HG03159 (cell line): ENCODE data around the gene ZFYVE27.

ENCODE experiments used
- ATAC-seq: cut with Tn5 transposase; IDR thresholded peaks from one replicate; pipeline ENCODE4 v1.9.1; 2021; ENCODE audit warnings: mild to moderate bottlenecking, moderate library complexity; ENCODE audit not compliant: unreplicated experiment

ZFYVE27 gene

GRCh38 chr10:97743169-97743943, 6.4 kb downstream of the ZFYVE27 start:
- ATAC-seq = no peak

- ATAC-seq = no peak
These were observed 7.6 kb downstream of the ZFYVE27 start for GRCh38 chr10:97744405-97745035.

- ATAC-seq = no peak
These were observed 10.6 kb downstream of the ZFYVE27 start for GRCh38 chr10:97747573-97747972.

GRCh38 chr10:97748116-97748515, 11.2 kb downstream of the ZFYVE27 start:
- ATAC-seq = no peak

- ATAC-seq = no peak
These were observed 16.0 kb downstream of the ZFYVE27 start for GRCh38 chr10:97752956-97753355.

- no peak for ATAC-seq
These were observed 17.8 kb downstream of the ZFYVE27 start for GRCh38 chr10:97754726-97755125.

GRCh38 chr10:97755718-97756117, 18.8 kb downstream of the ZFYVE27 start:
- no peak for ATAC-seq

- no peak for ATAC-seq
These were observed 20.5 kb downstream of the ZFYVE27 start for GRCh38 chr10:97757471-97757870.

- no peak for ATAC-seq
These were observed 22.4 kb downstream of the ZFYVE27 start for GRCh38 chr10:97759158-97759887.

GRCh38 chr10:97759946-97760345, 23.0 kb downstream of the ZFYVE27 start:
- ATAC-seq = no peak

- no peak for ATAC-seq
These were observed 23.7 kb downstream of the ZFYVE27 start for GRCh38 chr10:97760461-97761257.

GRCh38 chr10:97761331-97761865, 24.5 kb downstream of the ZFYVE27 start:
- ATAC-seq = no peak

- ATAC-seq = no peak
These were observed 25.1 kb downstream of the ZFYVE27 start for GRCh38 chr10:97762056-97762455.

GRCh38 chr10:97762816-97763215, 25.9 kb downstream of the ZFYVE27 start:
- ATAC-seq = no peak

- ATAC-seq = no peak
These were observed 26.5 kb downstream of the ZFYVE27 start for GRCh38 chr10:97763411-97763810.

- no peak for ATAC-seq
These were observed 27.0 kb downstream of the ZFYVE27 start for GRCh38 chr10:97763947-97764346.

GRCh38 chr10:97764519-97764931, 27.6 kb downstream of the ZFYVE27 start:
- ATAC-seq = no peak

GRCh38 chr10:97765201-97765600, 28.3 kb downstream of the ZFYVE27 start:
- no peak for ATAC-seq

- no peak for ATAC-seq
These were observed 29.3 kb downstream of the ZFYVE27 start for GRCh38 chr10:97766106-97766810.
